PFSK-1 (cell line): ENCODE results near the gene VTI1A.

ENCODE experiments used
- POLR2AphosphoS5 ChIP-seq: IDR thresholded peaks from 2 replicates; pipeline ENCODE4 v1.6.1; 2012; ENCODE audit warnings: low read depth, mild to moderate bottlenecking, control low read depth, low read length, moderate library complexity
- SIN3A ChIP-seq: IDR thresholded peaks from 2 replicates; pipeline ENCODE4 v1.6.1; 2012; ENCODE audit warnings: mild to moderate bottlenecking, low read length, moderate library complexity, borderline replicate concordance; ENCODE audit not compliant: insufficient read depth
- TAF1 ChIP-seq: IDR thresholded peaks from 2 replicates; pipeline ENCODE4 v1.6.1; 2012; ENCODE audit warnings: low read length, control low read depth, borderline replicate concordance; ENCODE audit not compliant: insufficient read depth
- TF ChIP-seq, protein P1 (sequence below), 2 experiments: IDR thresholded peaks; 2 replicates each; pipeline versions ENCODE4 v1.6.1 to v1.8.0; 2011 to 2012; ENCODE audit warnings: low read depth in 2 of 2, low read length in 2 of 2, control low read depth in 1 of 2, inconsistent platforms in 1 of 2, mild to moderate bottlenecking in 1 of 2, moderate library complexity in 1 of 2; ENCODE audit not compliant: insufficient read depth in 1 of 2

DNA sequence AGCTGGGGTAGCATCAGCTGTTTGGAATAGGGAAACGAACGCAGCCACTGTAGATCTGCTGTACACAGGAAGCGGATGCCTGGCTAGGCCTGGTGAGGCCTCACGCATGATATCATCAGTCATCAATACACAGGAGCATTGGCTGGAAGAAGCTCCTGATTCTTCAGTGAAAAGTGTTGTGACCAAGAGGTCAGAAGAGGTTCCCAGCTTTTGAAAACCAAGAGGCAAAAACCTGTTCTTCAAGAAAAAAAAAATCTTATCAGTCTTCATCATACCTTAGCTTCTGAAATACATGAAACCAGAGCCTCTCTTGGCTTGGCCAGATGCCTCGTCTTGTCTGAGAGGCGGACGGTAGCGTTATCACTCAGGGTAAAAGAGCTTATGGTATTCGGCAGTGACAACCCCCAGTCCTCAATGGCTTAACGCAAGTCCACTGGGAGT, 363.7 kb downstream of the VTI1A start:
- TF ChIP-seq TAF1 (no peak), POLR2AphosphoS5 (no peak), SIN3A (no peak)
- TF ChIP-seq, protein P1, sequence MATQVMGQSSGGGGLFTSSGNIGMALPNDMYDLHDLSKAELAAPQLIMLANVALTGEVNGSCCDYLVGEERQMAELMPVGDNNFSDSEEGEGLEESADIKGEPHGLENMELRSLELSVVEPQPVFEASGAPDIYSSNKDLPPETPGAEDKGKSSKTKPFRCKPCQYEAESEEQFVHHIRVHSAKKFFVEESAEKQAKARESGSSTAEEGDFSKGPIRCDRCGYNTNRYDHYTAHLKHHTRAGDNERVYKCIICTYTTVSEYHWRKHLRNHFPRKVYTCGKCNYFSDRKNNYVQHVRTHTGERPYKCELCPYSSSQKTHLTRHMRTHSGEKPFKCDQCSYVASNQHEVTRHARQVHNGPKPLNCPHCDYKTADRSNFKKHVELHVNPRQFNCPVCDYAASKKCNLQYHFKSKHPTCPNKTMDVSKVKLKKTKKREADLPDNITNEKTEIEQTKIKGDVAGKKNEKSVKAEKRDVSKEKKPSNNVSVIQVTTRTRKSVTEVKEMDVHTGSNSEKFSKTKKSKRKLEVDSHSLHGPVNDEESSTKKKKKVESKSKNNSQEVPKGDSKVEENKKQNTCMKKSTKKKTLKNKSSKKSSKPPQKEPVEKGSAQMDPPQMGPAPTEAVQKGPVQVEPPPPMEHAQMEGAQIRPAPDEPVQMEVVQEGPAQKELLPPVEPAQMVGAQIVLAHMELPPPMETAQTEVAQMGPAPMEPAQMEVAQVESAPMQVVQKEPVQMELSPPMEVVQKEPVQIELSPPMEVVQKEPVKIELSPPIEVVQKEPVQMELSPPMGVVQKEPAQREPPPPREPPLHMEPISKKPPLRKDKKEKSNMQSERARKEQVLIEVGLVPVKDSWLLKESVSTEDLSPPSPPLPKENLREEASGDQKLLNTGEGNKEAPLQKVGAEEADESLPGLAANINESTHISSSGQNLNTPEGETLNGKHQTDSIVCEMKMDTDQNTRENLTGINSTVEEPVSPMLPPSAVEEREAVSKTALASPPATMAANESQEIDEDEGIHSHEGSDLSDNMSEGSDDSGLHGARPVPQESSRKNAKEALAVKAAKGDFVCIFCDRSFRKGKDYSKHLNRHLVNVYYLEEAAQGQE (IDR thresholded peaks at IDR 0.05; ENCODE audit: insufficient read depth in 1 of 2, low read depth in 2 of 2, low read length in 2 of 2) = no peak
